GM12878 (cell line): ENCODE results near the gene CCN5. TPM values are rescaled to one million over a fixed set of nuclear protein-coding genes. Genes with fewer than 3 reads are reported as not detected.

Source experiments
- ATAC-seq: fragments of 200-7000 bp; cut with Tn5 transposase; 3 replicates; pipeline ENCODE4 v1.9.1; 2020; ENCODE audit warnings: mild to moderate bottlenecking, moderate library complexity
- BruUV-seq: library from RNA; stranded (reverse); fragments of 400-500 nt; replicated peaks from 2 replicates; lab custom pipeline; 2021; lab: Mats Ljungman, UMichigan
- CTCF ChIA-PET: fragments of 300-600 bp; sonication (Branson Sonifier 250); formaldehyde crosslinking; extraction: SDS; loops from one replicate; lab custom pipeline; 2021; ENCODE audit warnings: inconsistent platforms; lab: Yijun Ruan, JAX
- POLR2A ChIA-PET: fragments of 350-600 bp; formaldehyde crosslinking; extraction: SDS; loops from one replicate; lab custom pipeline; 2021; ENCODE audit warnings: inconsistent platforms; lab: Charles Lee
- RAD21 ChIA-PET: fragments of 300-600 bp; sonication (Branson Sonifier 250); formaldehyde crosslinking; loops from one replicate; lab custom pipeline; 2023; ENCODE audit warnings: antibody characterized with exemption; ENCODE audit not compliant: unreplicated experiment; lab: Charles Lee
- SMC1A ChIA-PET: fragments of 300-600 bp; sonication (Branson Sonifier 250); formaldehyde crosslinking; loops from one replicate; lab custom pipeline; 2023; ENCODE audit not compliant: unreplicated experiment, uncharacterized antibody; lab: Charles Lee
- DNase-seq: peaks from one replicate; pipeline ENCODE4 v3.0.0-alpha.2; 2011; ENCODE audit warnings: low read depth, low spot score
- FAIRE-seq: peaks from 3 replicates; lab custom pipeline; 2011; peaks lifted over from hg19 to GRCh38; lab: Jason Lieb, UNC
- H2AFZ ChIP-seq: 2 replicates; pipeline ENCODE4 v1.6.0; 2011; ENCODE audit warnings: low read depth, low read length, control low read depth; ENCODE audit not compliant: control insufficient read depth
- H3K27ac ChIP-seq: 2 replicates; pipeline ENCODE4 v1.5.1; 2011; ENCODE audit warnings: control low read depth; ENCODE audit not compliant: control insufficient read depth, insufficient read depth
- H3K27me3 ChIP-seq, 2 experiments: replicated peaks in 1 of 2; 2 replicates each; pipeline versions ENCODE4 v1.6.0 to v1.6.1; 2011; ENCODE audit warnings: low read length in 1 of 2; ENCODE audit not compliant: control insufficient read depth in 2 of 2, insufficient read depth in 2 of 2
- H3K36me3 ChIP-seq, 2 experiments: 2 replicates each; pipeline ENCODE4 v1.5.1; 2011; ENCODE audit warnings: low read length in 1 of 2; ENCODE audit not compliant: control insufficient read depth in 2 of 2, insufficient read depth in 2 of 2
- H3K4me1 ChIP-seq: 2 replicates; pipeline ENCODE4 v1.6.1; 2011; ENCODE audit warnings: mild to moderate bottlenecking, low read length, moderate library complexity, mixed read lengths; ENCODE audit not compliant: control insufficient read depth, insufficient read depth
- H3K4me2 ChIP-seq: 2 replicates; pipeline ENCODE4 v1.6.0; 2011; ENCODE audit warnings: control low read depth; ENCODE audit not compliant: control insufficient read depth, insufficient read depth
- H3K4me3 ChIP-seq: fragments of 200-600 bp; sonication (generic); 2 replicates; pipeline ENCODE4 v1.5.1; 2016
- H3K79me2 ChIP-seq: 2 replicates; pipeline ENCODE4 v1.6.0; 2011; ENCODE audit warnings: low read length; ENCODE audit not compliant: control insufficient read depth, insufficient read depth
- H3K9ac ChIP-seq: 2 replicates; pipeline ENCODE4 v1.8.0; 2011; ENCODE audit warnings: low read length, control low read depth, mixed read lengths; ENCODE audit not compliant: control insufficient read depth, insufficient read depth
- H3K9me3 ChIP-seq: replicated peaks from 3 replicates; pipeline ENCODE4 v1.5.1; 2011; ENCODE audit warnings: mild to moderate bottlenecking, low read length; ENCODE audit not compliant: control insufficient read depth, insufficient read depth
- H4K20me1 ChIP-seq: 2 replicates; pipeline ENCODE4 v1.6.0; 2011; ENCODE audit not compliant: control insufficient read depth, insufficient read depth
- ATF3 ChIP-seq: IDR thresholded peaks from 2 replicates; pipeline ENCODE4 v1.6.1; 2011; ENCODE audit warnings: low read depth, mild to moderate bottlenecking, low read length, moderate library complexity, borderline replicate concordance; ENCODE audit errors: extremely low read depth
- BHLHE40 ChIP-seq, 2 experiments: fragments of 450-650 bp in 1 of 2; IDR thresholded peaks; 2 replicates each; pipeline ENCODE4 v1.6.1; 2011 to 2017; ENCODE audit warnings: low read depth in 2 of 2, borderline replicate concordance in 1 of 2, improper control_type of control experiment in 1 of 2, low read length in 1 of 2, mild to moderate bottlenecking in 1 of 2
- E2F4 ChIP-seq: IDR thresholded peaks from 2 replicates; pipeline ENCODE4 v1.6.1; 2012; ENCODE audit warnings: low read depth, low read length, improper control_type of control experiment
- TCF12 ChIP-seq: IDR thresholded peaks from 2 replicates; pipeline ENCODE4 v1.6.1; 2011; ENCODE audit warnings: low read depth, mild to moderate bottlenecking, low read length
- ZNF384 ChIP-seq: IDR thresholded peaks from 2 replicates; pipeline ENCODE4 v1.6.1; 2012; ENCODE audit warnings: low read depth, mild to moderate bottlenecking, low read length, improper control_type of control experiment, borderline replicate concordance
- WGBS: methylation state at CpG from one replicate; pipeline ENCODE4 v1.1.6; 2016; ENCODE audit warnings: low lambda C conversion rate; ENCODE audit not compliant: insufficient replicate concordance, insufficient coverage; ENCODE audit errors: missing lambda C conversion rate; 5-methylcytosine and 5-hydroxymethylcytosine counted together
- in situ Hi-C: fragments of 300-500 bp; cut with MboI; formaldehyde crosslinking; loops from 9 replicates; pipeline ENCODE4 v1.14.3; 2018; ENCODE audit warnings: mixed read lengths
- intact Hi-C: fragments of 100-400 bp; cut with micrococcal nuclease; formaldehyde crosslinking; loops from one replicate; pipeline ENCODE4 v1.14.2; 2022; ENCODE audit not compliant: unreplicated experiment
- polyA plus RNA-seq, 11 experiments: library from polyadenylated mRNA; depleted of rRNA in 4 of 11; unstranded in 6 of 11; stranded (reverse) in 5 of 11; fragments of >200 nt; fragmentation: Nextera tagmentation in 4 of 11; fragmentation: Illumina TruSeq in 1 of 11; extraction: Ambion mirVana in 4 of 11; extraction: Trizol in 1 of 11; gene quantifications; 1 replicate in 1 of 11; 2 replicates in 10 of 11; pipeline versions ENCODE4 v1.2.1 to v1.2.3, GENCODE V29; 2011 to 2016; ENCODE audit warnings: inconsistent platforms in 2 of 11, missing spikeins in 2 of 11, low read depth in 1 of 11
- total RNA-seq, 4 experiments: library from RNA; depleted of rRNA in 3 of 4; stranded (reverse); fragments of >200 nt in 3 of 4; fragmentation: Illumina TruSeq in 1 of 4; extraction: Trizol in 1 of 4; gene quantifications; 2 replicates each; pipeline versions ENCODE4 v1.2.1 to v1.2.3, GENCODE V29; 2013 to 2021
- TF ChIP-seq, protein P1 (sequence below): fragments of 450-650 bp; IDR thresholded peaks from 2 replicates; pipeline ENCODE4 v1.6.1; 2017; ENCODE audit warnings: low read depth, mild to moderate bottlenecking, moderate library complexity
- TF ChIP-seq, protein P2 (sequence below): fragments of 150-350 bp; IDR thresholded peaks from 2 replicates; pipeline ENCODE4 v1.6.1; 2014; ENCODE audit warnings: mild to moderate bottlenecking, low read depth, low read length

Gene CCN5
- total and polyA plus RNA-seq, 10 of the 15 experiments (the other 5 are each of a cell fraction or from before 2014, with no cell fraction given) = 0.14 to 0.15 TPM; not detected in 8

DNA sequence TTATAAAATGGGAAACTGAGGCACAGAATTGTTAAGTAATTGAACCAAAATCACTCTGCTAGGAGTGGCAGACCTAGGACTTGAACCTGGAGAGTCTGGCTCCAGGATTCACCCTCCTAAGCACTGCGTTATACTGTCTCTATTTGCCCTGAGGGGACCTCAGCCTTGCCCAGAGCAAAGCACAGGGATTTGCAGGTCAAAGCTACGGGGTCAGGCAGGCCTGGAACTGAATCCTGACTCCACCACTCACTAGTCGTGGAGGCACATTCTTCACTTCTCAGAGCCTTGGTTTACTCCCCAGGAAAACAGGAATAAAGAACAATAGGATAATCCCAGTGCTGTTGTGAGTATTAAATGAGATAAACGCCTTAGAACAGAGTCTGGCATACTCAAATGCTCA lies 49.9 kb downstream of the CCN5 start:
- no peak overlapping the region for H3K4me3 ChIP-seq
- CTCF ChIA-PET = no interaction called here
- no peaks in the 10 kb centered on the region; the same call in 1 of the 2 replicates for H3K4me1 ChIP-seq
- in situ Hi-C loops (no loop called here), intact Hi-C loops (no loop called here)
- H4K20me1 ChIP-seq = no peaks in the 10 kb centered on the region
- DNase-seq = no peak
- H3K9me3 ChIP-seq = no peaks in the 10 kb centered on the region
- SMC1A ChIA-PET = no interaction called here
- FAIRE-seq = no peak
- H3K4me2 ChIP-seq = no peak overlapping the region
- H3K27me3 ChIP-seq = no peaks in the 10 kb centered on the region; a peak in 1 of 4 replicates
- H3K36me3 ChIP-seq = no peaks in the 10 kb centered on the region
- 0% methylated on average over 4 of the region's 4 CpGs for WGBS
- no peak overlapping the region for H3K27ac ChIP-seq
- POLR2A ChIA-PET = no interaction called here
- no peak overlapping the region for H2AFZ ChIP-seq
- no TSS peak for BruUV-seq
- no peaks in the 10 kb centered on the region for H3K79me2 ChIP-seq
- TF ChIP-seq ZNF384 = no peak
- TF ChIP-seq TCF12 = no peak
- no peak for TF ChIP-seq BHLHE40 (IDR thresholded peaks at IDR 0.05; ENCODE audit: borderline replicate concordance in 1 of 2, low read depth in 2 of 2, low read length in 1 of 2)
- TF ChIP-seq, protein P1, sequence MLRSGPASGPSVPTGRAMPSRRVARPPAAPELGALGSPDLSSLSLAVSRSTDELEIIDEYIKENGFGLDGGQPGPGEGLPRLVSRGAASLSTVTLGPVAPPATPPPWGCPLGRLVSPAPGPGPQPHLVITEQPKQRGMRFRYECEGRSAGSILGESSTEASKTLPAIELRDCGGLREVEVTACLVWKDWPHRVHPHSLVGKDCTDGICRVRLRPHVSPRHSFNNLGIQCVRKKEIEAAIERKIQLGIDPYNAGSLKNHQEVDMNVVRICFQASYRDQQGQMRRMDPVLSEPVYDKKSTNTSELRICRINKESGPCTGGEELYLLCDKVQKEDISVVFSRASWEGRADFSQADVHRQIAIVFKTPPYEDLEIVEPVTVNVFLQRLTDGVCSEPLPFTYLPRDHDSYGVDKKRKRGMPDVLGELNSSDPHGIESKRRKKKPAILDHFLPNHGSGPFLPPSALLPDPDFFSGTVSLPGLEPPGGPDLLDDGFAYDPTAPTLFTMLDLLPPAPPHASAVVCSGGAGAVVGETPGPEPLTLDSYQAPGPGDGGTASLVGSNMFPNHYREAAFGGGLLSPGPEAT = no peak
- no peak for TF ChIP-seq E2F4
- TF ChIP-seq, protein P2, sequence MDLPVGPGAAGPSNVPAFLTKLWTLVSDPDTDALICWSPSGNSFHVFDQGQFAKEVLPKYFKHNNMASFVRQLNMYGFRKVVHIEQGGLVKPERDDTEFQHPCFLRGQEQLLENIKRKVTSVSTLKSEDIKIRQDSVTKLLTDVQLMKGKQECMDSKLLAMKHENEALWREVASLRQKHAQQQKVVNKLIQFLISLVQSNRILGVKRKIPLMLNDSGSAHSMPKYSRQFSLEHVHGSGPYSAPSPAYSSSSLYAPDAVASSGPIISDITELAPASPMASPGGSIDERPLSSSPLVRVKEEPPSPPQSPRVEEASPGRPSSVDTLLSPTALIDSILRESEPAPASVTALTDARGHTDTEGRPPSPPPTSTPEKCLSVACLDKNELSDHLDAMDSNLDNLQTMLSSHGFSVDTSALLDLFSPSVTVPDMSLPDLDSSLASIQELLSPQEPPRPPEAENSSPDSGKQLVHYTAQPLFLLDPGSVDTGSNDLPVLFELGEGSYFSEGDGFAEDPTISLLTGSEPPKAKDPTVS = no peak
- no peak for TF ChIP-seq ATF3
- H3K9ac ChIP-seq = no peak overlapping the region
- RAD21 ChIA-PET = no interaction called here
- no peak for ATAC-seq
